GM18858 (cell line): Measurements from ENCODE around the gene ST13.
"Not testable (repeated sequence)": the region's sequence is repeated elsewhere in the genome, so short reads cannot be mapped to it uniquely, and the experiment has no call there.

Experiments
- ATAC-seq: cut with Tn5 transposase; IDR thresholded peaks from one replicate; pipeline ENCODE4 v1.9.1; 2021; ENCODE audit not compliant: unreplicated experiment

The ST13 gene

GRCh38 chr22:40791241-40791640, 65.2 kb downstream of the ST13 start:
- no peak for ATAC-seq

- no peak for ATAC-seq
Measured at GRCh38 chr22:40789131-40789530, 67.3 kb downstream of the ST13 start.

DNA sequence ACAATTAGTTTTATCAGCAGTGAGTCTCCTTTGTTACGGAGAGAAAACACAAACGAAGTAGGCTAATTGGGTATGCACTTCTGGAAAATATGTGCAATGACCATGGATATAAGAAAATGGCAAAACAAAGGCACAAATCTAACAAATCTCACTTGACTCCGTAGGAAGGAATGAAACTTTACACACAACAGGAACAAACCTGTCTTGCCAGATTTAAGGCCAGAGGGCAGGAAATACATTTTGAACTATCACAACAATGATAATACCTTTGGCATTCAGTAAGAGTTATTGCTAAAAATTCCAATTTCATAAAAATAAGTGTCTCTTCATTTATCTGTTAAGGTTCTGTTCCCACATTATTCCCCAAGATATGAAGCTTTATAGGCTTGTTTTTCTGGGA, 73.9 kb downstream of the ST13 start:
- ATAC-seq: no peak

DNA sequence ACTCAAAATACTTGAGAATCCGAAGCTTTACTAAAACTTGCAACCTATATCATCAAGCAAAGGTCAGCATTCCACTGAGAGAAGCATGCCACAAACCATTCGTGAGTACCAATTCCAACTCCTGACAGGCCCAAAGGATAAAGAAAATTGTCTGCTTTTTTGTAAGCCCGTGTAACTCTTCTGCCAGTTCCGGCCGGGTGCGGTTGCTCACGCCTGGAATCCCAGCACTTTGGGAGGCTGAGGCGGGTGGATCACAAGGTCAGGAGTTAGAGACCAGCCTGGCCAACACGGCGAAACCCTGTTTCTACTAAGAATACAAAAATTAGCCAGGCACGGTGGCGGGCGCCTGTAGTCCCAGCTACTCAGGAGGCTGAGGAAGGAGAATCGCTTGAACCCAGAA, 74.7 kb downstream of the ST13 start:
- ATAC-seq: not testable (repeated sequence)
